Measurements from ENCODE around the gene PARP3. TPM values are rescaled to one million over a fixed set of nuclear protein-coding genes. Genes with fewer than 3 reads are reported as not detected.

PARP3 gene
- total RNA-seq, 3 donors from 2014 or later (not counting 1 experiment from before 2014, with no cell fraction given), result 4.6 to 7.4 (median 5.6) TPM

DNA sequence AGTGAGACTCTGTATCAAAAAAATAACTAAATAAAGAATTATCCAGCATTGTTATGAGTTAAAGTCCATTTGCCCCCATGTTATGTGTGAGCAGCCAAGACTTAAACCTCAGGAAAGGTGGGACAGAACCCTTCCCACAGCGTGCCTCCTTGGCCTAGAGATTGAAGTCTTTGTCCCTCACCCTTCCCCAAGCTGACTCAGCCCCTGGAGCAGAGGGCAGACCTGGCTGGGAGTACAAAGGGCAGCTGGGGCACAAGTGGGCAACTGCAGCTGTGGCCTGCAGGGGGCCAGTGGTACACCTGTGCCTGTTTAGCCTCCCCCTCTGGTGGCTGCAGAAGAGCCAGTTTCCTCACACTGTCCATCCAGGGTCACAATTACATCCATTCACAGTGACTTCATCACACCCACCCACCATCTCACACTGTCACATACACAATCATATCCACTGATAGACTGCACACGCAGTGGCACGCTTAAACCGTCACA is 40.2 kb downstream of the PARP3 start:
- Mint-ChIP-seq H3K27ac (peak overlapping the region; percentile 88 to 98), H3K4me3 (peak overlapping the region; percentile 92), H3K36me3 (no peaks in the 10 kb centered on the region), H3K27me3 (ENCODE audit: low read depth in 2 of 2) (no peaks in the 10 kb centered on the region), H3K9me3 (no peaks in the 10 kb centered on the region), H3K4me1 (peaks cover 14 to 30% of the 10 kb centered on the region in 2 donors)
- peak overlapping the region; percentile 78 for H3K27ac ChIP-seq (ENCODE audit: low read length)
- H3K36me3 ChIP-seq (ENCODE audit: control insufficient read depth, insufficient read depth, low read length), result peaks cover 2% of the 10 kb centered on the region
- H3K9me3 ChIP-seq (ENCODE audit: control insufficient read depth, insufficient read depth, low read length), result no peaks in the 10 kb centered on the region
- intact Hi-C loops (cut with micrococcal nuclease), result loop anchor here (1.0 kb wide), 1 partner anchor 8 kb away; the partner anchor contains the start of gene ABHD14B
- DNase-seq (peak; percentile 35 to 62), ATAC-seq (peak; percentile 27 to 55 (median 34))
- TF ChIP-seq CTCF (IDR thresholded peaks at IDR 0.05), result peak; percentile 58
- peak overlapping the region; percentile 64 for H3K4me3 ChIP-seq (ENCODE audit: low read length)
- peaks cover 35% of the 10 kb centered on the region for H3K4me1 ChIP-seq (ENCODE audit: control insufficient read depth, insufficient read depth, low read length)
- H3K27me3 ChIP-seq (ENCODE audit: control insufficient read depth, insufficient read depth, low read length), result no peaks in the 10 kb centered on the region
- 5% methylated on average over 4 of the region's 4 CpGs for WGBS (ENCODE audit: insufficient coverage)

DNA sequence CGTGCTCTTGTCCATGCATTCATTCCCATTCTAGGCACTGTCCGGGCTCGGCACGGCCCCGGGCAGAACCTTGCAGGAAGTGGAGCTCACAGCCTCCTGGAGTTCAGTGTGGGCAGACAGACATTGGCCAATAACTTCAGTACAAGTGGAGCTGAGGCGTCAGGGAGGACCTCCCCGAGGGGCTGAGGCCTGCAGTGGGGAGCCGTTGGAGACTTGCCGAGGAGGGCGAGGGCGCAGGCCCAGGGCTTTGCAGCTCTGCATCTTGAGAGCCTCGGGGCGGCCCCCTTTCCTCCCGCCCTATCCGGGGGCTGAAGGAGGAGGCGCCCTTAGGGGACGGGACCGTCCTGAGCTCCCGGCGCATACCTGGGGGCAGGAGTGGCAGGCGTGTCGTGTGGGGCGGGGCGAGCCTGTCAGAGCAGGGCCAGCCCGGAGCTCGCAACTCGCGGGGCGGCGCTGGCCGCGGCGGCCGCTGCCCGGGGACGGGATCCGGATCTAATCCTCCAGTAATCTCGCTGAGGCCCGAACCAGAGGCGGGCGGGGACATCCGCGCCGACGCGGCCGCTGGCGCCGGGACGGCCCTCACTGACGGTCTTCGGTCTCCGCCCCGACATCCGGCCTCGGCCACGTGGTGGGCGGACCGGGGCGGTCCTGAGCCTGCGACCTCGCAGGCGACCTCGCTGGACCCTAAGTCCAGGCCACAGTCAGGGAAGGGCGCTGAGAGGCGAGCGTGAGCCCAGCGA is 40.8 kb downstream of the PARP3 start, which contains the start of gene ACY1:
TSS of gene ACY1 (plus strand) at position 698 of the 740 bp plus-strand sequence. CDS start 530 bp downstream, outside the sequence.
- Mint-ChIP-seq H3K4me1 (peaks cover 14 to 28% of the 10 kb centered on the region in 2 donors), H3K36me3 (no peaks in the 10 kb centered on the region), H3K9me3 (no peaks in the 10 kb centered on the region), H3K4me3 (peak within 1 kb of the TSS; percentile 92), H3K27ac (peak within 1 kb of the TSS; percentile 88 to 98), H3K27me3 (ENCODE audit: low read depth in 2 of 2) (no peaks in the 10 kb centered on the region)
- ATAC-seq, result peak; percentile 76 to 85 (median 84)
- Histone ChIP-seq H3K4me1 (ENCODE audit: control insufficient read depth, insufficient read depth, low read length) (peaks cover 29% of the 10 kb centered on the region), H3K9me3 (ENCODE audit: control insufficient read depth, insufficient read depth, low read length) (no peaks in the 10 kb centered on the region), H3K4me3 (ENCODE audit: low read length) (peak within 1 kb of the TSS; percentile 64), H3K27ac (ENCODE audit: low read length) (peak within 1 kb of the TSS; percentile 78), H3K27me3 (ENCODE audit: control insufficient read depth, insufficient read depth, low read length) (no peaks in the 10 kb centered on the region), H3K36me3 (ENCODE audit: control insufficient read depth, insufficient read depth, low read length) (peaks cover 2% of the 10 kb centered on the region)
- intact Hi-C loops (cut with micrococcal nuclease), result loop anchor here (1.0 kb wide), 1 partner anchor 9 kb away; the partner anchor contains the start of gene ABHD14B
- WGBS (ENCODE audit: insufficient coverage), result under 1% methylated on average over 68 of the region's 68 CpGs
- peak; percentile 63 to 77 for DNase-seq
- no peak for TF ChIP-seq CTCF (IDR thresholded peaks at IDR 0.05)

- TF ChIP-seq CTCF (IDR thresholded peaks at IDR 0.05), result no peak
- H3K27ac Mint-ChIP-seq, result peak overlapping the region; percentile 88 to 98
- no peaks in the 10 kb centered on the region for H3K27me3 Mint-ChIP-seq (ENCODE audit: low read depth in 2 of 2)
- H3K9me3 ChIP-seq (ENCODE audit: control insufficient read depth, insufficient read depth, low read length), result no peaks in the 10 kb centered on the region
- DNase-seq, result no peak
- WGBS (ENCODE audit: insufficient coverage), result 81% methylated on average over 21 of the region's 22 CpGs
- H3K27ac ChIP-seq (ENCODE audit: low read length), result peak overlapping the region; percentile 78
- H3K36me3 Mint-ChIP-seq, result no peaks in the 10 kb centered on the region
- no peaks in the 10 kb centered on the region for H3K27me3 ChIP-seq (ENCODE audit: control insufficient read depth, insufficient read depth, low read length)
- H3K4me1 ChIP-seq (ENCODE audit: control insufficient read depth, insufficient read depth, low read length), result peaks cover 29% of the 10 kb centered on the region
- peak overlapping the region; percentile 64 for H3K4me3 ChIP-seq (ENCODE audit: low read length)
- H3K4me1 Mint-ChIP-seq, result peaks cover 14 to 33% of the 10 kb centered on the region in 2 donors
- no peaks in the 10 kb centered on the region for H3K9me3 Mint-ChIP-seq
- peaks cover 2% of the 10 kb centered on the region for H3K36me3 ChIP-seq (ENCODE audit: control insufficient read depth, insufficient read depth, low read length)
- H3K4me3 Mint-ChIP-seq, result peak overlapping the region; percentile 92
- intact Hi-C loops (cut with micrococcal nuclease), result no loop called here
- ATAC-seq, result no peak
Observed at GRCh38 chr3:51983578-51984268, 41.6 kb downstream of the PARP3 start.
